Fibroblast of peridontal ligament (primary cell): ENCODE results near the gene CCDC6.
"Not testable (repeated sequence)": the region's sequence is repeated elsewhere in the genome, so short reads cannot be mapped to it uniquely, and the experiment has no call there.

Experiments used
- DNase-seq: peaks from one replicate; pipeline ENCODE4 v3.0.0-alpha.2; 2010; ENCODE audit errors: extremely low read depth

CCDC6 gene

GRCh38 chr10:59754951-59755350 lies 151.4 kb downstream of the CCDC6 start:
- DNase-seq, result no peak

- no peak for DNase-seq
Observed at GRCh38 chr10:59753267-59753666, 153.1 kb downstream of the CCDC6 start, which contains the start of gene MRLN. Gene MRLN (minus strand): TSS chr10:59753455.

- no peak for DNase-seq
Observed at GRCh38 chr10:59752278-59752940, 153.9 kb downstream of the CCDC6 start.

GRCh38 chr10:59750155-59750945 lies 156.0 kb downstream of the CCDC6 start:
- DNase-seq, result no peak

- DNase-seq, result no peak
Observed at GRCh38 chr10:59748834-59749233, 157.5 kb downstream of the CCDC6 start.

GRCh38 chr10:59745163-59745650 lies 161.1 kb downstream of the CCDC6 start:
- DNase-seq, result no peak

GRCh38 chr10:59744762-59745161 lies 161.6 kb downstream of the CCDC6 start:
- not testable (repeated sequence) for DNase-seq

- not testable (repeated sequence) for DNase-seq
Observed at GRCh38 chr10:59744156-59744555, 162.2 kb downstream of the CCDC6 start.

- DNase-seq, result no peak
Observed at GRCh38 chr10:59741583-59741982, 164.8 kb downstream of the CCDC6 start.

- DNase-seq, result no peak
Observed at GRCh38 chr10:59741048-59741447, 165.3 kb downstream of the CCDC6 start.
